ENCODE measurements around the gene HOMER2. TPM values are rescaled to one million over a fixed set of nuclear protein-coding genes. Genes with fewer than 3 reads are reported as not detected.

Gene HOMER2
- polyA plus RNA-seq, 1 experiment, result 0.83 TPM

DNA sequence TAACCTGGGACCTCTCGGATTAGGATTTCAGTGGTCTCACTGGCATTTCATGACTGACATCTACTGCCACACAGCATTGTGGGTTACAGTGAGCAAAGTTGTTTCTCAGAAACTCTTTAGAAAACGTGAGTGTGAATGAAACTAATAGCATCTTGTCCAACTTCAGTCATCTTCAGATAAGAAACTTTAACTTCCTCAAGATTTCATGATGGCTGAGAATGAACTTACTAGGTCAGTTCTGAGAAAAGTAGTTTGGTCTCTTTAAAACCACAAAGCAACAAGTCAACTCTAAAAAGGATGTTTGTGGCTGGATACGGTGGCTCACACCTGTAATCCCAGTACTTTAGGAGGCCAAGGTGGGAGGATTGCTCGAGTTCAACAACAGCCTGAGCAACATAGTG is 14.2 kb upstream of the HOMER2 start:
- POLR2A ChIA-PET, result no interaction called here
- TF ChIP-seq, protein P1, sequence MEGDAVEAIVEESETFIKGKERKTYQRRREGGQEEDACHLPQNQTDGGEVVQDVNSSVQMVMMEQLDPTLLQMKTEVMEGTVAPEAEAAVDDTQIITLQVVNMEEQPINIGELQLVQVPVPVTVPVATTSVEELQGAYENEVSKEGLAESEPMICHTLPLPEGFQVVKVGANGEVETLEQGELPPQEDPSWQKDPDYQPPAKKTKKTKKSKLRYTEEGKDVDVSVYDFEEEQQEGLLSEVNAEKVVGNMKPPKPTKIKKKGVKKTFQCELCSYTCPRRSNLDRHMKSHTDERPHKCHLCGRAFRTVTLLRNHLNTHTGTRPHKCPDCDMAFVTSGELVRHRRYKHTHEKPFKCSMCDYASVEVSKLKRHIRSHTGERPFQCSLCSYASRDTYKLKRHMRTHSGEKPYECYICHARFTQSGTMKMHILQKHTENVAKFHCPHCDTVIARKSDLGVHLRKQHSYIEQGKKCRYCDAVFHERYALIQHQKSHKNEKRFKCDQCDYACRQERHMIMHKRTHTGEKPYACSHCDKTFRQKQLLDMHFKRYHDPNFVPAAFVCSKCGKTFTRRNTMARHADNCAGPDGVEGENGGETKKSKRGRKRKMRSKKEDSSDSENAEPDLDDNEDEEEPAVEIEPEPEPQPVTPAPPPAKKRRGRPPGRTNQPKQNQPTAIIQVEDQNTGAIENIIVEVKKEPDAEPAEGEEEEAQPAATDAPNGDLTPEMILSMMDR (IDR thresholded peaks at IDR 0.05; ENCODE audit: insufficient read depth, low read depth, low read length), result no peak
- CTCF ChIA-PET, result no interaction called here

DNA sequence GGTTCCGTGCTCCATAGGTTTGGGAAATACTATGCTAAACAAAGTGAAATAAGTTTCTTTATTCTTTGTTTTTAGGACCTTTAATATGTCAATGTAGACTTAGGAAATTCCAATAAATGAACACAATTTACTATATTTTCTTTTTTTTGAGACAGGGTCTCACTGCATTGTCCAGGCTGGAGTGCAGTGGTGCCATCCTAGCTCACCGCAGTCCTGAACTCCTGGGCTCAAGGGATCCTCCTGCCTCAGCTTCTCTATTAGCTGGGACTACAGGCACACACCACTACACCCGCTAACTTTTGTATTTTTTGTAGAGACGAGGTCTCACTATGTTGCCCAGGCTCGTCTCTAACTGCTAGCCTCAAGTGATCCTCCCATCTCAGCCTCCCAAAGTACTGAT is 12.4 kb upstream of the HOMER2 start:
- Histone ChIP-seq H3K4me3 (ENCODE audit: low read depth, low read length) (no peak overlapping the region), H3K36me3 (ENCODE audit: control insufficient read depth, insufficient read depth, low read length) (no peaks in the 10 kb centered on the region), H3K27me3 (ENCODE audit: control insufficient read depth, insufficient read depth, low read length) (no peaks in the 10 kb centered on the region; the same call in 1 of the 2 replicates)
- ChIA-PET CTCF (no interaction called here), POLR2A (no interaction called here)
- TF ChIP-seq, protein P1 (IDR thresholded peaks at IDR 0.05; ENCODE audit: insufficient read depth, low read depth, low read length), result no peak
- no peak for DNase-seq (ENCODE audit: low read depth)

More for the DNA sequence above, 14.2 kb upstream of the HOMER2 start:
- DNase-seq (ENCODE audit: low read depth), result no peak
- Histone ChIP-seq H3K4me3 (ENCODE audit: low read depth, low read length) (no peak overlapping the region), H3K36me3 (ENCODE audit: control insufficient read depth, insufficient read depth, low read length) (no peaks in the 10 kb centered on the region), H3K27me3 (ENCODE audit: control insufficient read depth, insufficient read depth, low read length) (no peaks in the 10 kb centered on the region; the same call in 1 of the 2 replicates)

DNA sequence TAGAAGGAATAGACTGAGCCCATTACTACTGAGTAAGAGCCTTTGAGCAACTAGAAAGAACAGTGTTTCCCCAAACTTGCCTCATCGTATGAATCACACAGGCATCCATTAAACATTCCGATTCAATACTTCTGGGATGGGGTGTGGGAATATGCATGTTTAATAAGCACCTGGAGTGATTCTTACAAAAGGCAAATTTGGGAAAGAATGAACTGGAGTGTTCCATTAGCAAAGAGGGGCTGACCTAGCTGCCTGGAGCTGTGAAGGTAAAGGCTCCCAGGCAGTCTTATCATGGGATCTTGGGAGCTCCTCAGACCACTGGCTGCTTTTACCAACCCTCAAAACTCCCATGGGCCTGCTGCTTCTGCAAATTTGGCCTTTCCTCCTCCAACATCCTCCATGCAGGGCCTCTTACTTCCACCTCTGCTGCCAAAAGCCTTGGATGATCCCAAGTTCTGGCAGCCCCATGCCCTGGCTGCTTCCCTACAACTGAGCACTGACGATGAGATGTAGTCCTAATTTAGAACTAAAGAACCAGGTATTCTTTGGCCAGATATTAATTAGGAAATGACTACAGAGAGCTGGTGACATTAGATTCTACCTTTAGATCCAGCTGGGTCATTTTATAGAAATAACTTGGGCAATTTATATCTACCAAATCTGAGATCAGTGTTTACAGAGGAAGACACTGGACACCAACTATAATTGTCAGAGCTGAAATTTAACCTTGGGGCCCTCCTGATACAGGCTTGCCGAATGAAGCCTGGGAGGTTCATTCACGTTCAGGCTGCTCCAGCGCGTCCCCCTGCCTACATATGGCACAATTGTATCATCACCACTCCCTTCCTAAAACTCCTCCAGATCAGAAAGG is 11.2 kb upstream of the HOMER2 start:
- ChIA-PET CTCF (no interaction called here), POLR2A (no interaction called here)
- DNase-seq (ENCODE audit: low read depth), result no peak
- Histone ChIP-seq H3K4me3 (ENCODE audit: low read depth, low read length) (no peak overlapping the region), H3K27me3 (ENCODE audit: control insufficient read depth, insufficient read depth, low read length) (no peaks in the 10 kb centered on the region; the same call in 1 of the 2 replicates), H3K36me3 (ENCODE audit: control insufficient read depth, insufficient read depth, low read length) (no peaks in the 10 kb centered on the region)
- TF ChIP-seq, protein P1 (IDR thresholded peaks at IDR 0.05; ENCODE audit: insufficient read depth, low read depth, low read length), result no peak

DNA sequence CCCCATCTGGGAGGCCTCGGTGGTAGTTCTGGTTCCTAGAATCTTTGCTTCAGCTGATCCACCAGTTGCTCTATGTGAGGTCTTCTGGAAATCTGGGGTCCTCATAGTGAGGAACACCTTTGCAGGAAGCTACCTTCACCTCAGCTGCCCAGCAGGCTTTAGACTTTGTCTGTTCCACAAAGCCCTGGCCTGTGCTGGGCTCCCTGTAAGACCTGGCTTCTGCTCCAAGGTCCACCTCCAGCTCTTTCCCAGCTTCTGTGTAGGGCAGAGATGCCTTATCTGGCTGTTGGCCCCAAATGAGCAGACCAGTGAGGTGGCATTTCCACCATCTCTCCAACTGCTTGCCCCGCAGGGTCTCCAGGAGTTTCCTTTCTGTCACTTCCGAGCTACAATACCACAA is 8.2 kb upstream of the HOMER2 start:
- Histone ChIP-seq H3K27me3 (ENCODE audit: control insufficient read depth, insufficient read depth, low read length) (no peaks in the 10 kb centered on the region), H3K36me3 (ENCODE audit: control insufficient read depth, insufficient read depth, low read length) (no peaks in the 10 kb centered on the region), H3K4me3 (ENCODE audit: low read depth, low read length) (no peak overlapping the region)
- TF ChIP-seq, protein P1 (IDR thresholded peaks at IDR 0.05; ENCODE audit: insufficient read depth, low read depth, low read length), result no peak
- ChIA-PET CTCF (no interaction called here), POLR2A (no interaction called here)
- DNase-seq (ENCODE audit: low read depth), result no peak

DNA sequence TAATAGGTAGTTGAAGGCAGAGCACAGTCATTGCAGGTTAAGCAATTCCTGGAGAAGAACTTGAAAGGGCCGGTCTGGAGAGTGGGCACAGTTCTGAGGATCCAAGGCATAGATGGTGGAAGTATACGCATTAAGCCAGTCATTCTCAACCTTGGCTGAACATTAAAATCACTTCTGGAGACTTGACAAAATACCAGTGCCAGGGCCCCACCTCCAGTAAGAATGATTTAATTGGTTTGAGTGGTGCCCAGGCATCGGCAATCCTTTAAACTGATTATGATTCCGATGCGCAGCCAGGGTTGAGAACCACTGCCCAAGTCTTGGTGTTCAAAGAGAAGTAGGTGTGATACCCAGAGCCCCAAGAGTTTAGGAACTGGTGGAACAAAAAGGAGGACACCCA is 6.9 kb upstream of the HOMER2 start:
- H3K36me3 ChIP-seq (ENCODE audit: control insufficient read depth, insufficient read depth, low read length), result no peaks in the 10 kb centered on the region
- TF ChIP-seq, protein P1 (IDR thresholded peaks at IDR 0.05; ENCODE audit: insufficient read depth, low read depth, low read length), result no peak
- CTCF ChIA-PET, result no interaction called here

More for the DNA sequence above, 6.9 kb upstream of the HOMER2 start:
- H3K27me3 ChIP-seq (ENCODE audit: control insufficient read depth, insufficient read depth, low read length), result no peaks in the 10 kb centered on the region
- POLR2A ChIA-PET, result no interaction called here
- H3K4me3 ChIP-seq (ENCODE audit: low read depth, low read length), result no peak overlapping the region
- no peak for DNase-seq (ENCODE audit: low read depth)

Data from BJ (cell line).